GM08714 (cell line): ENCODE data around the gene SH3BP4.

ENCODE experiments used
- H3K4me3 ChIP-seq: fragments of 200-500 bp; sonication (Bioruptor generic); 2 replicates; pipeline ENCODE4 v1.5.1; 2014; ENCODE audit warnings: mild to moderate bottlenecking, low read length, inconsistent platforms
- ZNF274 ChIP-seq: IDR thresholded peaks from 2 replicates; pipeline ENCODE4 v1.6.1; 2012; ENCODE audit warnings: mild to moderate bottlenecking, low read depth, low read length

The SH3BP4 gene

GRCh38 chr2:234990300-234990699 is 38.5 kb downstream of the SH3BP4 start:
- no peak overlapping the region for H3K4me3 ChIP-seq
- TF ChIP-seq ZNF274, result no peak

- H3K4me3 ChIP-seq, result no peak overlapping the region
- no peak for TF ChIP-seq ZNF274
Observed at GRCh38 chr2:234991290-234991689, 39.5 kb downstream of the SH3BP4 start.

GRCh38 chr2:234991793-234992192 is 40.0 kb downstream of the SH3BP4 start:
- TF ChIP-seq ZNF274, result no peak
- no peak overlapping the region for H3K4me3 ChIP-seq

GRCh38 chr2:234992196-234992595 is 40.4 kb downstream of the SH3BP4 start:
- H3K4me3 ChIP-seq, result no peak overlapping the region
- no peak for TF ChIP-seq ZNF274

GRCh38 chr2:234992624-234993349 is 41.0 kb downstream of the SH3BP4 start:
- no peak overlapping the region for H3K4me3 ChIP-seq
- no peak for TF ChIP-seq ZNF274

GRCh38 chr2:234993541-234993981 is 41.7 kb downstream of the SH3BP4 start:
- H3K4me3 ChIP-seq, result no peak overlapping the region
- no peak for TF ChIP-seq ZNF274

- TF ChIP-seq ZNF274, result no peak
- H3K4me3 ChIP-seq, result no peak overlapping the region
Observed at GRCh38 chr2:234994438-234995321, 42.9 kb downstream of the SH3BP4 start.

- TF ChIP-seq ZNF274, result no peak
- no peak overlapping the region for H3K4me3 ChIP-seq
Observed at GRCh38 chr2:234995332-234996068, 43.7 kb downstream of the SH3BP4 start.

- H3K4me3 ChIP-seq, result no peak overlapping the region
Observed at GRCh38 chr2:234996069-234996940, 44.5 kb downstream of the SH3BP4 start.

GRCh38 chr2:234996941-234997270 is 45.1 kb downstream of the SH3BP4 start:
- no peak for TF ChIP-seq ZNF274
- H3K4me3 ChIP-seq, result no peak overlapping the region

More at GRCh38 chr2:234996069-234996940, 44.5 kb downstream of the SH3BP4 start:
- no peak for TF ChIP-seq ZNF274

GRCh38 chr2:234997389-234997788 is 45.6 kb downstream of the SH3BP4 start:
- TF ChIP-seq ZNF274, result no peak
- H3K4me3 ChIP-seq, result no peak overlapping the region

GRCh38 chr2:234998404-234999211 is 46.8 kb downstream of the SH3BP4 start:
- TF ChIP-seq ZNF274, result no peak
- H3K4me3 ChIP-seq, result no peak overlapping the region
